Measurements from ENCODE around the gene GPR153. TPM values are rescaled to one million over a fixed set of nuclear protein-coding genes. Genes with fewer than 3 reads are reported as not detected.

Gene GPR153
- total and polyA plus RNA-seq, 2 of the 8 experiments (the other 6 are each of a cell fraction or from before 2014, with no cell fraction given), result 5.7 to 8.1 TPM

GRCh38 chr1:6251681-6252373 is 9.1 kb downstream of the GPR153 start (continued):
- TF ChIP-seq E2F6 (IDR thresholded peaks at IDR 0.05), result no peak

Measured in H1 (cell line).